ENCODE data around the gene ZNF609.
"Not testable (repeated sequence)": the region's sequence is repeated elsewhere in the genome, so short reads cannot be mapped to it uniquely, and the experiment has no call there.

The ZNF609 gene

DNA sequence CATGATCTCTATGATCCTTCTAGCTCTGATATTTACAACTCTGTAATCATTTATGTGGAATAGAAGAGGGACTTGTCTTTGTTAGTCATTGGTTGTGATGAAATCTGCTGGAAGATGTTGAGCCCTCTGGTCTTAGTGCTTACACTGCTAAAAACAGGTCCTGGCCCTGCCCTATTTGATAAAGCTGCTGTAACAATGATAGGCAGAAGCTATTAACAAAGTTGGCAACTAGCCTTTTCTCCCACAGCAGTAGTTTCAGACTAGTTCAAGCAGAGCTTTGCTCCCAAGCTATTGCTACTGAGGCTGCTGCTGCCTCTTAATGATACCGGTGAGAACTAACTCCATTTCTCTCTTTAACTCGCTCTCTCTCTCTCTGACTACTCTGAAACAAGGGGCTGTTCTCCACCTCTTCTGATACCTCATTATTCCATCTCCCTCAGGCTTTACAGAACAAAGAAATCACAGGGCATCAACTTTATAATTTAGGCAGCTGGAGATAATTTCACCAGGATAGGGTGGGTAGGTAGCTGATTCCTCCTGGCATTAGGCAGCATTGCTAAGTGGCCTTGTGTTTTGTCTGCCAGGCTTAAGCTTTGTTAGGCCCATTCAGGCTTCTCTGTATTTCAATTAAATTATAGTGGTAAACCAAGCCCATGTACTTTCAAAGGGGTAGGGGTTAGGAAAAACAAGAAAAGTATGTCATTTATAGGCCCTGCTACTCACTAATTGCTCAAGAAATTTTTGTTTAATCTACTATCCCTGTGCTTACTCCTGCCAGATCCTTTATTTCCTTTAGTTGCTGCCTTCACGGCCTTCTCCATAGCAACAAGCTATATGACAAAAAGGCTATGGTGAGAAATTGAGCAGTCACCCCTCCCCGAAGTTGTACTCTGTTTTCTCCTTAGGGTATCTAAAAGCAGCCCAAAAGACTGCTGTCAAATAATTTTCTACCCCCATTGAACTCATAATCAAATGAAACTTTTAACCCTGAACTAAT is 175.4 kb downstream of the ZNF609 start:
- TF ChIP-seq, protein P1, sequence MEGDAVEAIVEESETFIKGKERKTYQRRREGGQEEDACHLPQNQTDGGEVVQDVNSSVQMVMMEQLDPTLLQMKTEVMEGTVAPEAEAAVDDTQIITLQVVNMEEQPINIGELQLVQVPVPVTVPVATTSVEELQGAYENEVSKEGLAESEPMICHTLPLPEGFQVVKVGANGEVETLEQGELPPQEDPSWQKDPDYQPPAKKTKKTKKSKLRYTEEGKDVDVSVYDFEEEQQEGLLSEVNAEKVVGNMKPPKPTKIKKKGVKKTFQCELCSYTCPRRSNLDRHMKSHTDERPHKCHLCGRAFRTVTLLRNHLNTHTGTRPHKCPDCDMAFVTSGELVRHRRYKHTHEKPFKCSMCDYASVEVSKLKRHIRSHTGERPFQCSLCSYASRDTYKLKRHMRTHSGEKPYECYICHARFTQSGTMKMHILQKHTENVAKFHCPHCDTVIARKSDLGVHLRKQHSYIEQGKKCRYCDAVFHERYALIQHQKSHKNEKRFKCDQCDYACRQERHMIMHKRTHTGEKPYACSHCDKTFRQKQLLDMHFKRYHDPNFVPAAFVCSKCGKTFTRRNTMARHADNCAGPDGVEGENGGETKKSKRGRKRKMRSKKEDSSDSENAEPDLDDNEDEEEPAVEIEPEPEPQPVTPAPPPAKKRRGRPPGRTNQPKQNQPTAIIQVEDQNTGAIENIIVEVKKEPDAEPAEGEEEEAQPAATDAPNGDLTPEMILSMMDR (IDR thresholded peaks at IDR 0.05; ENCODE audit: control insufficient read depth, insufficient read depth, low read depth, low read length, missing control alignments) = no peak
- H3K4me3 ChIP-seq (ENCODE audit: control insufficient read depth, low read depth, low read length) = no peak overlapping the region
- peak; percentile 61 for DNase-seq (ENCODE audit: low read depth)

GRCh38 chr15:64636556-64636955 is 176.2 kb downstream of the ZNF609 start:
- no peak for DNase-seq (ENCODE audit: low read depth)
- TF ChIP-seq, protein P1 (IDR thresholded peaks at IDR 0.05; ENCODE audit: control insufficient read depth, insufficient read depth, low read depth, low read length, missing control alignments) = no peak
- no peak overlapping the region for H3K4me3 ChIP-seq (ENCODE audit: control insufficient read depth, low read depth, low read length)

- TF ChIP-seq, protein P1 (IDR thresholded peaks at IDR 0.05; ENCODE audit: control insufficient read depth, insufficient read depth, low read depth, low read length, missing control alignments) = no peak
- no peak overlapping the region for H3K4me3 ChIP-seq (ENCODE audit: control insufficient read depth, low read depth, low read length)
- DNase-seq (ENCODE audit: low read depth) = no peak
Measured at GRCh38 chr15:64637412-64637811, 177.0 kb downstream of the ZNF609 start.

DNA sequence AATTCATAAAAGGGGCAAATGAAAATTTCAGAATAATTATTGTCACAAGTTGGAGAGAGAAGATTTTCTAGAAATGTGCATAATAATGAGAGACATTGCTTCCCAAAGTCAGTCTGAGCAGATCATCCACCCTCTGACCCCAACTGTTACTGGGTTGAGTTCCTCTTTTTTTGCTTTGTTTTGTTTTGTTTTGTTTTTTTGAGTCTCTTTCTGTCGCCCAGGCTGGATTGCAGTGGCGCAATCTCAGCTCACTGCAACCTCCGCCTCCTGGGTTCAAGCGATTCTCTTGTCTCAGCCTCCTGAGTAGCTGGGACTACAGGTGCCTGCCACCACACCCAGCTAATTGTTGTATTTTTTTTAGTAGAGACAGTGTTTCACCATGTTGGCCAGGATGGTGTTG is 179.4 kb downstream of the ZNF609 start:
- not testable (repeated sequence) for H3K4me3 ChIP-seq (ENCODE audit: control insufficient read depth, low read depth, low read length); DNase-seq (ENCODE audit: low read depth)

DNA sequence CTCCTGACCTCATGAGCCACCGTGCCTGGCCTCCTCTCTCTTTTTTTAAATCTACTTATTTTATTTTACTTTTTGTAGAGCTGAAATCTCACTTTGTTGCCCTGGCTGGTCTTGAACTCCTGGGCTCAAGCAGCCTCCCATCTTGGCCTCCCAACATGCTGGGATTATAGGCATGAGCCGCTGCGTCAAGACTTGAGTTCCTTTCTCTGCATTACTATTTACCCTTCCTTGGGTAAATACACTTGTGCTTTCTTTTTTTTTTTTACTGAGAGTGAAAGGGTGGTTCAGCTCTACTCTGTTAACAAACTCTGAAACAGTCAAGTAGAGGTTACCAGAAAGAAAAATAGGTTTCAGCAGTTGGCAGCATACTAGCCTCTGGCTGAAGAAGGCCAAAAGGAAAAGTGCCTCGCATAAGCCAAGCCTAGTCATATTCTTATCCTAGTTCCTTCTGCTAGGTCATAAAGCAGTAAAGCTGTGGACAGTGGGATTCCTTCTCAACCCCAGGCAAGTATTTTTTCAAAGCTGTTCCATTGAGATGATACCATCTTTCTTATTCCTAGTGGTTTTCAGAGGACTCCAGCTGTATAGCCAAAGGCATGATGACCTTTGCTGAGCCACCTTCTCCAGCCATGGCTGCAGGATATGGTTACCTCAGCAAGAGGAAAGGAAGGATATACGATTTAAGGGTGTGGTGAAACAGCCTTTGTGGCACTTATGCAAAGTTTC is 179.9 kb downstream of the ZNF609 start:
- no peak for DNase-seq (ENCODE audit: low read depth)
- TF ChIP-seq, protein P1 (IDR thresholded peaks at IDR 0.05; ENCODE audit: control insufficient read depth, insufficient read depth, low read depth, low read length, missing control alignments) = no peak

GRCh38 chr15:64642875-64643274 is 182.5 kb downstream of the ZNF609 start:
- DNase-seq (ENCODE audit: low read depth) = no peak
- TF ChIP-seq, protein P1 (IDR thresholded peaks at IDR 0.05; ENCODE audit: control insufficient read depth, insufficient read depth, low read depth, low read length, missing control alignments) = no peak
- H3K4me3 ChIP-seq (ENCODE audit: control insufficient read depth, low read depth, low read length) = no peak overlapping the region

More for the DNA sequence above, 179.9 kb downstream of the ZNF609 start:
- no peak overlapping the region for H3K4me3 ChIP-seq (ENCODE audit: control insufficient read depth, low read depth, low read length)

- TF ChIP-seq, protein P1 (IDR thresholded peaks at IDR 0.05; ENCODE audit: control insufficient read depth, insufficient read depth, low read depth, low read length, missing control alignments) = no peak
Measured at GRCh38 chr15:64643685-64644084, 183.3 kb downstream of the ZNF609 start.

DNA sequence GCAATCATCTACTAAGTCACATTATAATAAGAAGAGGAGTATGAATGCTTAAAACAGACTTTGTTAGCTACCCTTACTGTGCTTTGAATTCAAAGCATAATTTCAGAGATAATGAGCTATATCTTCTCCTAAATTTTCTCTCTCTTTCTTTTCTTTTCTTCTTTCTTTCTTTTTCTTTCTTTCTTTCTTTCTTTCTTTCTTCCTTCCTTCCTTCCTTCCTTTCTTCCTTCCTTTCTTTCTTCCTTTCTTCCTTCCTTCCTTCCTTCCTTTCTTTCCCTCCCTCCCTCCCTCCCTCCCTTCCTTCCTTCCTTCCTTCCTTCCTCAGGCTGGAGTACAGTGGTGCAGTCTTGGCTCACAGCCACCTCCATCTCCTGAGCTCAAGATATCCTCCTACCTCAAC is 184.4 kb downstream of the ZNF609 start:
- not testable (repeated sequence) for H3K4me3 ChIP-seq (ENCODE audit: control insufficient read depth, low read depth, low read length); DNase-seq (ENCODE audit: low read depth)

More at GRCh38 chr15:64643685-64644084, 183.3 kb downstream of the ZNF609 start:
- no peak for DNase-seq (ENCODE audit: low read depth)
- no peak overlapping the region for H3K4me3 ChIP-seq (ENCODE audit: control insufficient read depth, low read depth, low read length)
